HG03442 (cell line): ENCODE measurements around the gene HLA-DMA.

ENCODE experiments used
- ATAC-seq: cut with Tn5 transposase; IDR thresholded peaks from one replicate; pipeline ENCODE4 v1.9.1; 2021; ENCODE audit warnings: mild to moderate bottlenecking, moderate library complexity; ENCODE audit not compliant: unreplicated experiment

Gene HLA-DMA

DNA sequence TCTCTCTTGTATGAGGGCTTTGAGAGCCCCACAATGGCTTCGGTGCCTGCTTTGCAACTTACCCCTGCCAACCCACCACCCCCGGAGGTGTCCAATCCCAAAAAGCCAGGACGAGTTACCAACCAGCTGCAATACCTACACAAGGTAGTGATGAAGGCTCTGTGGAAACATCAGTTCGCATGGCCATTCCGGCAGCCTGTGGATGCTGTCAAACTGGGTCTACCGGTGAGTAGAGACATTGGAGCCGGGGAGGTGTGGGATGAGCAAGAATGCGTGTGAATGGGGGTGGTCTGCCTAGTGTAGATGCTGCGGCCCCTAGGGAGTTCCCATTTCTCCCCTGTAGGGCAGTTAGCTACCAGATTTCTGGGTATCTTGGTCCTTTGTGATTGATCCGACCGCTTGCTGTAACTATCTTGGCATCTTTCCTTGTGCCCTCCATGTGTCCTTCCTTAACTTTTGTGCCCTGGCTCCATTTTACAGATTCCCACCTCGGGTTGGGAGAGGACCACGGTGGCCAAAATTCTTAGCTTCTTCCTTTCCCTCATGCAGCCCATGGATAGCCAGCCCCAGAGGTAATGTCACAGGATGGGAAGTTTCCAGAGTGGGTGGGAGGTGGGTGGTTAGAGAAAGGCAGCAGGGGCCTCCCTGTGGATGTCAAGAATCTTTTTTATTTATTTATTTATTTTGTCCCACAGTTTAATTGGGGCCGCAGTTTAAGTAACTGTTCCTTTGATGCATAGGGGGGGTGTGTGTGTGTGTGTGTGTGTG lies 21.8 kb upstream of the HLA-DMA start:
- ATAC-seq, result no peak

- ATAC-seq, result no peak
Observed at GRCh38 chr6:32974016-32974333, 21.1 kb upstream of the HLA-DMA start.

GRCh38 chr6:32973144-32974015 lies 20.5 kb upstream of the HLA-DMA start:
- no peak for ATAC-seq

- no peak for ATAC-seq
Observed at GRCh38 chr6:32972353-32973143, 19.7 kb upstream of the HLA-DMA start.

DNA sequence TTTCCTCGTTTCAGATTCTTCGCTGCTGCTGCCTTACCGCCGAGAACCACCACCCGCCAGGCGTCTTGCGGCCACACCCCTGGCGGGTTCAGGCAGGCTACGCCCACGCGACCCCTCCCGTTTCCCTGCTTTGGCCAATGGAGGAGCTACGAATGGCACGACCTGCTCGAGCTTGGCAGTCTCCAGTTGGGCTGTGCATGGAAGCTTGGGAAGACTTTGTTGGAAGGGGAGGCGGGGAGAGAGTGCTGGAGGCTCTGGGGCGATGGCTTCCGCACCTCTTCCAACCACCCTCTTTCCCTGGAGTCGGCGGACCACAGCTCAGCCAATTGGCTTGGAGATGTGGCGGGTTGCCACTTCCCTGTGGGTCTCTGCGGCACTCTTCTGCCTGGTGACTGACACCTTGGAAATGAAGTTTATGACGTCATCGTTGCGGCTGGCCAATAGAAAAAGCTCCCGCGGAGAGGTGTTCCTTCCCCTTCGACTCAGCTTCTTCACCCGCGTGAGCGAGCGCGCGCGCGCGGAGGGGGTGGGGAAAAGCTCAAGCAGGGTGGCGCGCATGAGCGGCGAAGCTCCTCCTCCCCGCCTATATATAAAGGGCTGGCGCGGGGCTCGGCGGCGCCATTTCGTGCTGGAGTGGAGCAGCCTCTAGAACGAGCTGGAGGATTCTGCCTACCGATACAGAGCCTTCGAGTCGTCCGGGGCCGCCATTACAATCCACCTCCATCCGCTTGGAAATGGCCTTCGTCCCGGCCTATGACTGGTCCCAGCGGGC lies 18.9 kb upstream of the HLA-DMA start:
- peak; percentile 46 for ATAC-seq

- ATAC-seq, result no peak
Observed at GRCh38 chr6:32971242-32971580, 18.3 kb upstream of the HLA-DMA start.

GRCh38 chr6:32970413-32971241 lies 17.7 kb upstream of the HLA-DMA start:
- no peak for ATAC-seq

- no peak for ATAC-seq
Observed at GRCh38 chr6:32969685-32970412, 17.0 kb upstream of the HLA-DMA start.

DNA sequence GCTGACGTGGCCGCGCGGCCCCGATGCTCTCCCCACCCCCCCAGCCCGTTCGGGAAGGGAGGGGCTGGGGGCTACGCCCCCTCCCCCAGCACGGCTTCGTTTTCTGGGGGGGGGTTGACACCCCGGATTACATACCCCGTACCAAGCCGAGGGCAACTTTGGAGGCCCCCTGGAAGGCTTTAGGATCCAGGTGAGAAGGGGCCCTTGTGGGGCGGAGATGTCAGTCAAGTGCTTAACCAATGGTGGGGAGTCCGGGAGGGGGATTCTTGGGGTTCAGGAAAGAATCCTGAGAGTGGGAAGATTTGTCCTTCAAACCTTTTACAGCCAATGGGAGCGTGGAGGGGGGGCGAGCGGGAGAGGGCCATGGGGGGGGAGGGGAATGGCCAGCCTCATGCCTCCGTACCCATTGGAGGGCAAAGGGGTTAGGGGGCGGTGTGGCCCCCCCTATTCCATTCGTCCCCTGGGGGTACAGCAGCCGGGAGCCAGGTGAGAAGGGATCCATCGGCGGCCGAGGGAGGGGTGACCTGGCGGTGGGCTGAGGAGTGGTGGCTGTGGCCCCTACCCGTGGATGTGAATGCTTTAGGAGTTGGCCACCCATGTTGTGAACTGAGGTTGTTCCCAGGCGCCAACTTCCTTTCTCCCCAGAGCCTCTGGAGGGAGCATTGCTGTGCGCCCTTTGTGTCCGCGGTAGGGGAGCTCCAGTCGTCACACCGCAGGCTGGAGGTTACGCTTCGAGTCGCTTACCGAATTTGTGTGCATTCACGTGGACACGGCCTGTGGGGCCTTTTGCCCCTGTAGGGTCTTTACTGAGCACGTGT lies 16.2 kb upstream of the HLA-DMA start:
- no peak for ATAC-seq

DNA sequence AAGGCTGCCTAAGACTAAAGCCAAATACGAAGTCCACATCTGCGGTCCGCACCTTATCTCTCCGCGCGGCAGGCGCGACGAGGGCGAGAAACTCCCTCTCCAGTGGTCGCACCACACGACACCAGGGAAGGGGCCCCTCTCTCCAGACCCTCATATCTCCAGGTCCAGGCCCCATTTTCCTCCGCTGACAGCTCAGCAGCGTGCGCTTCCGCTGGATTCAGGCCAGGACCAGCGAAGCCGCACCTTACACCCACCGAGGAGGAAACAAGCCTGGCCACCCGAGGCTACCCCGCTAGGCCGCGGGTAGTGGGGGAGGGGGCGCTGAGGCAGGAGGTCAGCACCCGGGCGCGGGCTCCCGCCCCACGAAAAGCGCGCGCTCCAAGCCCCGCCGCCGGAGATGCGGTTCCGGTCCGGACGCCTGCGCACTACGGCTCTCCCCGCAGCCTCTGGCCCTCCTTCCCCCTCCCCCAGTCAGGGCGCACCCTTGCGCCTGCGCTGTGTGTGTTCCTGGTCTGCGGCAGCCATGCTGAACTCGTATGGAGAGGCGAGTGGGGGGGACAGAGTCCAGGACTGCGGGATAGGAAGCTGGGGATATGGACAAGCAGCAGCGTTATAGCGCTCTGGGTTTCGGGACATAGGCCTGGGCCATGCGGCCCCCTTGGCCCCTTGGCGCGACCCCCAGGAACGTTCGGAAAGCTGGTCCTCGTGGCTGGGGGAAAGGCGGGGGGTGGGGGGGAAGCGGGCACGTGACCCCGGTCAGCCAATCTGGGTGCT lies 15.4 kb upstream of the HLA-DMA start, which contains the start of gene BRD2:
TSS of gene BRD2 (plus strand) at position 502 of the 774 bp plus-strand sequence. CDS start 4,305 bp downstream, outside the sequence.
- ATAC-seq, result peak; percentile 24

- no peak for ATAC-seq
Observed at GRCh38 chr6:32967151-32968091, 14.5 kb upstream of the HLA-DMA start.

DNA sequence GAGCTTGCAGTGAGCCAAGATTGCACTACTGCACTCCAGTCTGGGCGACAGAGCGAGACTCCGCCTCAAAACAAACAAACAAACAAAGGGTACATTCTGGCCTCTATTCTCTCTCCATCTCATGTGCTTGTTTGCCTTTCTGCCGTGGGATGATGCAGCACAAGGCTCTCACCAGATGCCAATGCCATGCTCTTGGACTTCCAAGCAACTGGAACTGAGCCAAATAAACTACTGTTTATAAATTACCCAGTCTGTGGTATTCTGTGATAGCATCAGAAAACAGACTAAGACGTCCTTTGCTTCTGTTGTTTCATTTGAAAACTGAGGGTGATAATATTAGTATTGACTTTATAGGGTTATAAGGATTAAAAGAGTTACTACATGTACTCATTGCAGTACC lies 11.9 kb upstream of the HLA-DMA start:
- ATAC-seq, result no peak

- ATAC-seq, result no peak
Observed at GRCh38 chr6:32963866-32964265, 11.0 kb upstream of the HLA-DMA start.

- ATAC-seq, result no peak
Observed at GRCh38 chr6:32962213-32962826, 9.4 kb upstream of the HLA-DMA start.

GRCh38 chr6:32960563-32960962 lies 7.7 kb upstream of the HLA-DMA start:
- ATAC-seq, result no peak

DNA sequence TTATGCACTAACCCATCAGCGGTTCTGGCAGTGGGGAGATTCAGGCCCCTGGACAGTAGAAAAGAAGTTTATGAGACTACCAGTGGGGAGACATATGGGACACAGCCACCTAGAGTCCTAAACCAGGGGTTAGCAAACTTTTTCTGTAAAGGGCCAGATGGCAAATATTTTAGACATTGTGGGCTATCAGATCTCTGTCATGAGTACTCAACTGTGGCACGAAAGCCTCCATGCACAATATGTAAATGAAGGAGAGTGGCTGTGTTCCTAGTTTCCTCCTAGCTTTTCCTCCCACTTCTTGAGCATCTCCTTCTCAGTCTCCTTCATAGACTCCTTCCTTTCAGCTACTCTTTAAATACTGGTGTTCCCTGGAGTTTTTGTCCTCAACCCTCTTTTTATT lies 3.3 kb upstream of the HLA-DMA start:
- no peak for ATAC-seq
